Osteocyte (in vitro differentiated cells): ENCODE data around the gene SENP6. TPM values are rescaled to one million over a fixed set of nuclear protein-coding genes. Genes with fewer than 3 reads are reported as not detected.

ENCODE experiments used
- DNase-seq: peaks from one replicate; pipeline ENCODE4 v3.0.0; 2021; ENCODE audit warnings: mixed read lengths; ENCODE audit not compliant: unreplicated experiment; ENCODE audit errors: extremely low spot score
- H3K27ac Mint-ChIP-seq: one replicate; pipeline ENCODE4 v1.8.0; 2021; ENCODE audit warnings: mild to moderate bottlenecking, mixed read lengths; ENCODE audit not compliant: unreplicated experiment
- H3K27me3 Mint-ChIP-seq: one replicate; pipeline ENCODE4 v1.8.0; 2021; ENCODE audit warnings: mixed read lengths; ENCODE audit not compliant: unreplicated experiment
- H3K36me3 Mint-ChIP-seq: one replicate; pipeline ENCODE4 v1.8.0; 2021; ENCODE audit warnings: mixed read lengths; ENCODE audit not compliant: unreplicated experiment
- H3K4me1 Mint-ChIP-seq: one replicate; pipeline ENCODE4 v1.8.0; 2021; ENCODE audit warnings: mixed read lengths; ENCODE audit not compliant: unreplicated experiment
- H3K4me3 Mint-ChIP-seq: one replicate; pipeline ENCODE4 v1.8.0; 2021; ENCODE audit warnings: mild to moderate bottlenecking, moderate library complexity, mixed read lengths; ENCODE audit not compliant: unreplicated experiment
- H3K9me3 Mint-ChIP-seq: one replicate; pipeline ENCODE4 v1.8.0; 2021; ENCODE audit warnings: mixed read lengths; ENCODE audit not compliant: unreplicated experiment
- total RNA-seq: library from RNA; stranded (reverse); gene quantifications from 2 replicates; pipeline ENCODE4 v1.2.1, GENCODE V29; 2021
- TF ChIP-seq, protein P1 (sequence below): fragments of 200-600 bp; sonication (generic); IDR thresholded peaks from 2 replicates; pipeline ENCODE4 v1.5.0; 2021; ENCODE audit warnings: antibody characterized with exemption, mild to moderate bottlenecking, moderate library complexity

SENP6 gene
- total RNA-seq, 1 donor from 2014 or later = 101 TPM

DNA sequence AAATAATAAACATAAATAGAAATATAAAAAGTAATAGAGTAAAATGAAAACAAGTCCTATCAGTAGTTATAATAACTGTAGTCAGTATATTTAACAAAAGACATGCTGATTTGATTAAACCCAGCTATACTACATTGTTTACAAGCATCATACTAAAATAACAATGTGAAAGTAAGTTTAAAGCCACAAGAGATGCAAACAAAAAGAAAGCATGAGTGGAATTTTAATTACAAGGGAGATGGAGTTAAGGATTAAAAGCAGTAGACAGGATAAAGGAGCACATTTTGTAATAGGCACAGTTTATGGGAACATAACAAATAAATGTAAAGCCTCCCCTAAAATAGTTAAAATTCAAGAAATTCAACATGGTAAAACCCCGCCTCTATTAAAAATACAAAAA lies 41.5 kb downstream of the SENP6 start:
- H3K4me3 Mint-ChIP-seq = no peak overlapping the region
- no peak overlapping the region for H3K27ac Mint-ChIP-seq
- no peak for DNase-seq
- TF ChIP-seq, protein P1, sequence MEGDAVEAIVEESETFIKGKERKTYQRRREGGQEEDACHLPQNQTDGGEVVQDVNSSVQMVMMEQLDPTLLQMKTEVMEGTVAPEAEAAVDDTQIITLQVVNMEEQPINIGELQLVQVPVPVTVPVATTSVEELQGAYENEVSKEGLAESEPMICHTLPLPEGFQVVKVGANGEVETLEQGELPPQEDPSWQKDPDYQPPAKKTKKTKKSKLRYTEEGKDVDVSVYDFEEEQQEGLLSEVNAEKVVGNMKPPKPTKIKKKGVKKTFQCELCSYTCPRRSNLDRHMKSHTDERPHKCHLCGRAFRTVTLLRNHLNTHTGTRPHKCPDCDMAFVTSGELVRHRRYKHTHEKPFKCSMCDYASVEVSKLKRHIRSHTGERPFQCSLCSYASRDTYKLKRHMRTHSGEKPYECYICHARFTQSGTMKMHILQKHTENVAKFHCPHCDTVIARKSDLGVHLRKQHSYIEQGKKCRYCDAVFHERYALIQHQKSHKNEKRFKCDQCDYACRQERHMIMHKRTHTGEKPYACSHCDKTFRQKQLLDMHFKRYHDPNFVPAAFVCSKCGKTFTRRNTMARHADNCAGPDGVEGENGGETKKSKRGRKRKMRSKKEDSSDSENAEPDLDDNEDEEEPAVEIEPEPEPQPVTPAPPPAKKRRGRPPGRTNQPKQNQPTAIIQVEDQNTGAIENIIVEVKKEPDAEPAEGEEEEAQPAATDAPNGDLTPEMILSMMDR = no peak
- peaks cover 33% of the 10 kb centered on the region for H3K36me3 Mint-ChIP-seq
- no peaks in the 10 kb centered on the region for H3K9me3 Mint-ChIP-seq
- peaks cover 9% of the 10 kb centered on the region for H3K4me1 Mint-ChIP-seq
- H3K27me3 Mint-ChIP-seq = no peaks in the 10 kb centered on the region

DNA sequence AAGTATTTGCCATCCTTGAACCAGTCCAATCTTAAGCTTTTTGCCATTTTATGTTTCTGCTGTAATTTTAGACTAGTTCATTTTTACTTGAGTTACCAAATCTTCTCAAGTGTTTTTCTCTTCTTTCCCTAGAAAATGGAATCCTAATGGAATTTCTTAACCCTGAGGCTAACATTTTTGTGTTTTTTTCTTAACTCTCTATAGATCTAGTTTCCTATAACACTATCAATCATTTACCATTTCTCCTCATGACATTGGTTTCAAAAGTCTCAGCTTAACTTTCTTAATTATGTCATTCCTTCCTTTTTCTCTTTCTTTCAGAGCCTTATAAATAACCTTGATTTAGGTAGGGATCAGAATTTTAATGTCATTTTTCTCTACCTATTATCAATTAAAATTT lies 54.8 kb downstream of the SENP6 start:
- DNase-seq = no peak
- Mint-ChIP-seq H3K36me3 (peaks cover 39% of the 10 kb centered on the region), H3K4me1 (peaks cover 19% of the 10 kb centered on the region), H3K9me3 (no peaks in the 10 kb centered on the region), H3K27ac (peak overlapping the region; percentile 76), H3K27me3 (no peaks in the 10 kb centered on the region), H3K4me3 (no peak overlapping the region)
- TF ChIP-seq, protein P1 = no peak

DNA sequence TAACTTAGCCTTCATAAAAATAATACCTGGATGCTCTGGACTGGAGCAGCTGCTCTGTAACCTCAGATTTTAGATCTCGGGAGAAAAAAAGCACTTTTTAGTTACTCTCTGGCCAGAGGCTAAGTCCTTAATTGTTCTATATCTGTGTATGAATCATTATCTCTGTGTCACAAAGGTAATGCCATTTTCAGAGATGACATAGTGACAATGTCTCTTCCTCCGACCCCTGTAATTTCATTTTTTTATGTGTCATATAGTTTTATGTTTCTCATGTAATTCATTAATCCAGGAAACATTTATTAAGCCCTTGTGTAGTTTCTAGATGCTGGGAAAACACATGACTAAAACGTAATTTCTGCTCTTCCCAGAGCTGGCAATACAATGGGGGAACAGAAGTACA lies 55.6 kb downstream of the SENP6 start:
- TF ChIP-seq, protein P1 = no peak
- H3K27me3 Mint-ChIP-seq = no peaks in the 10 kb centered on the region
- H3K4me1 Mint-ChIP-seq = peaks cover 19% of the 10 kb centered on the region
- H3K27ac Mint-ChIP-seq = peak overlapping the region; percentile 76
- peaks cover 42% of the 10 kb centered on the region for H3K36me3 Mint-ChIP-seq
- no peak for DNase-seq
- no peaks in the 10 kb centered on the region for H3K9me3 Mint-ChIP-seq
- H3K4me3 Mint-ChIP-seq = no peak overlapping the region

DNA sequence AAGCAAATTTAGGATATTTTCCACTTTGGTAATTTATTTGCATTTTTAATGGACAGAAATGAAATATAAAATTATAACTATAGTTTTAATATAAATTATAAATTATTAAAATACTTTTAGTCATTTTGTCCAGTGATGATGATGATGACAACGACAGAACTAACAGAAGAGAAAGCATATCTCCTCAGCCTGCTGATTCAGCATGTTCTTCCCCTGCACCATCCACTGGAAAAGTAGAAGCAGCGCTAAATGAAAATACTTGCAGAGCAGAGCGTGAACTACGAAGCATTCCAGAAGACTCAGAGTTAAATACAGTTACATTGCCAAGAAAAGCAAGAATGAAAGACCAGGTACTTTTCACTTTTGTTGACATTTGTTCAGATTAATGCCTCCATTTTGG lies 64.9 kb downstream of the SENP6 start:
- H3K4me1 Mint-ChIP-seq = no peaks in the 10 kb centered on the region
- TF ChIP-seq, protein P1 = no peak
- H3K36me3 Mint-ChIP-seq = peaks cover 52% of the 10 kb centered on the region
- H3K4me3 Mint-ChIP-seq = no peak overlapping the region
- H3K27ac Mint-ChIP-seq = no peak overlapping the region
- DNase-seq = no peak
- no peaks in the 10 kb centered on the region for H3K27me3 Mint-ChIP-seq
- no peaks in the 10 kb centered on the region for H3K9me3 Mint-ChIP-seq

DNA sequence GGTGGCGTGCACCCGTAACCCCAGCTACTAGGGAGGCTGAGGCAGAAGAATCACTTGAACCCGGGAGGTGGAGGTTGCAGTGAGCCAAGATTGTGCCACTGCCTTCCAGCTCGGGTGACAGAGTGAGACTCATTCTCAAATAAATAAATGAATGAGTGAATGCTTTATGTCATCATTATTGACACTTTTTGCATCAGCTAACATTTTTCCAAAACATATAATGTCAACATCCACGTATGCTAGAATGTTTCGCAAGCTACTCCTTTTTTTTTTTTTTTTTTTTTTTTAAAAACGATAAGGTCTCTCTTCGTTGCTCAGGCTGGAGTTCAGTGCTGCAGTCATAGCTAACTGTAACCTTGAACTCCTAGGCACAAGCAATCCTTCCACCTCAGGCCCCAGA lies 72.2 kb downstream of the SENP6 start:
- H3K27me3 Mint-ChIP-seq = no peaks in the 10 kb centered on the region
- no peaks in the 10 kb centered on the region for H3K4me1 Mint-ChIP-seq
- TF ChIP-seq, protein P1 = no peak
- DNase-seq = no peak
- H3K9me3 Mint-ChIP-seq = no peaks in the 10 kb centered on the region
- H3K4me3 Mint-ChIP-seq = no peak overlapping the region
- H3K27ac Mint-ChIP-seq = no peak overlapping the region
- H3K36me3 Mint-ChIP-seq = peaks cover 37% of the 10 kb centered on the region
